ENCODE measurements around the gene PTPN14. TPM values are rescaled to one million over a fixed set of nuclear protein-coding genes. Genes with fewer than 3 reads are reported as not detected.

PTPN14 gene
- total and polyA plus RNA-seq, 2 experiments from 2014 or later = 18.7 to 70.2 TPM

- no peak overlapping the region for H3K4me3 ChIP-seq
- H3F3A ChIP-seq (replicated peaks; ENCODE audit: low read depth) = no peaks in the 10 kb centered on the region
- H4K20me1 ChIP-seq (replicated peaks; ENCODE audit: insufficient read depth) = peaks cover 45% of the 10 kb centered on the region
- ATAC-seq = no peak
- H3K79me2 ChIP-seq (replicated peaks; ENCODE audit: insufficient read depth) = peaks cover 96% of the 10 kb centered on the region
- H3K9me2 ChIP-seq (ENCODE audit: insufficient read depth) = no peaks in the 10 kb centered on the region
- Mint-ChIP-seq H3K27me3 (ENCODE audit: insufficient read depth, low read depth, poor library complexity) (peaks cover 32% of the 10 kb centered on the region), H3K27ac (no peak overlapping the region), H3K4me3 (no peak overlapping the region), H3K9me3 (peaks cover 13% of the 10 kb centered on the region), H3K4me1 (peaks cover 36% of the 10 kb centered on the region), H3K36me3 (ENCODE audit: low read depth) (peaks cover 16% of the 10 kb centered on the region; the same call in 2 of the 3 replicates)
- peak overlapping the region; percentile 67 for H3K4me2 ChIP-seq
- DNase-seq (ENCODE audit: low spot score) = no peak
- H3K27ac ChIP-seq (ENCODE audit: low read depth) = no peak overlapping the region
- H3K36me3 ChIP-seq (ENCODE audit: insufficient read depth) = 0 out of 2 replicates have a peak, but pooled peaks cover 5% of the 10 kb centered on the region
- no peaks in the 10 kb centered on the region for H3K27me3 ChIP-seq (ENCODE audit: insufficient read depth)
- TF ChIP-seq STAT1 (IDR thresholded peaks at IDR 0.05; ENCODE audit: unreplicated experiment) = no peak
- H2AFZ ChIP-seq = no peak overlapping the region
- peaks cover 40% of the 10 kb centered on the region for H3K4me1 ChIP-seq (ENCODE audit: insufficient read depth)
Measured at GRCh38 chr1:214515544-214516433, 35.6 kb downstream of the PTPN14 start.

GRCh38 chr1:214514819-214515383, 36.5 kb downstream of the PTPN14 start:
- Mint-ChIP-seq H3K4me3 (peak overlapping the region; percentile 15; the same call in 1 of the 3 replicates), H3K27ac (no peak overlapping the region), H3K4me1 (peaks cover 30% of the 10 kb centered on the region), H3K27me3 (ENCODE audit: insufficient read depth, low read depth, poor library complexity) (peaks cover 32% of the 10 kb centered on the region), H3K36me3 (ENCODE audit: low read depth) (peaks cover 25% of the 10 kb centered on the region), H3K9me3 (peaks cover 22% of the 10 kb centered on the region)
- Histone ChIP-seq H4K20me1 (replicated peaks; ENCODE audit: insufficient read depth) (peaks cover 37% of the 10 kb centered on the region), H3K79me2 (replicated peaks; ENCODE audit: insufficient read depth) (peaks cover 96% of the 10 kb centered on the region), H3K9me2 (ENCODE audit: insufficient read depth) (no peaks in the 10 kb centered on the region), H3K4me2 (peak overlapping the region; percentile 67), H3K4me1 (ENCODE audit: insufficient read depth) (peaks cover 33% of the 10 kb centered on the region), H3K27me3 (ENCODE audit: insufficient read depth) (no peaks in the 10 kb centered on the region), H3K4me3 (0 out of 2 replicates have a peak overlapping the region, but pooled peaks have one; percentile 9), H2AFZ (no peak overlapping the region), H3F3A (replicated peaks; ENCODE audit: low read depth) (no peaks in the 10 kb centered on the region), H3K36me3 (ENCODE audit: insufficient read depth) (0 out of 2 replicates have a peak, but pooled peaks cover 13% of the 10 kb centered on the region), H3K27ac (ENCODE audit: low read depth) (no peak overlapping the region)
- no peak for TF ChIP-seq EZH2phosphoT487 (IDR thresholded peaks at IDR 0.05; ENCODE audit: unreplicated experiment)
- ATAC-seq (peak; percentile 65), DNase-seq (ENCODE audit: low spot score) (no peak)

DNA sequence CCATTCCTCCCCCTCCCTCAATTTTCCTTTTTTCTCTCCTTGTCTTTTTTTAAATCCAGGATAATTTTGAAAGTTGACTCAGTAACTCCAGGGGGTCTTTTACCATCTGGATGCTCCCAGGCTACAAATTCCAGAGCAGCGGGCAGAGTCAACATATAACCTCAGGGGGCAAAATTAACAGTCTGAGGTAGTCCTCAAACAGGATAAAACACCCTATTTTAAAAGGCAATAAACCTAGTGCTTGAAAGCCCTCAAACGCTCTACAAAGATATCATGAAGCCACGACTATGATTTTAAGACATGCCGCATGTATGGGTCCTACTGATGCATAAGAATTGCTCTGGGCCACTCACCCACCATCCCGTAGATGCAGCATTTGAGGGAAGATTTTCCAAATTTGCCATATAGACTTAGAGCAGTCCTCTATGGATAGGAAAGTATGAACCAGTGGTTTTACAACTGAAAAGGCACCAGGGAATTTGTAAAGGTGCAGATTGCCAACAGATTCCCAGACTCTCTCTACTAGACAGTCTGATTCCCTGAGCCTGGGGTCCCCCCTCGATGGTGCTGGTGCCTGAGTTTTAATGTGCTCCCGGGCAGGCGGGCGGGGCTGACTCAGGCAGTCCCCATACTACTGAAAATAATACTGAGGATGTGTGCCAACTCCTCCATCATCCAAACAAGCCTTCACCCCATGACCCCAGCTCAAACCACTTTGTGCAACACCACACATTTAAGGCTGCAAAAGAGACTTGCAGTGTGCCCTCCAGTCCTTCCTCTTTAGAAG, 37.2 kb downstream of the PTPN14 start:
- peaks cover 32% of the 10 kb centered on the region for H3K36me3 Mint-ChIP-seq (ENCODE audit: low read depth)
- Histone ChIP-seq H3K36me3 (ENCODE audit: insufficient read depth) (0 out of 2 replicates have a peak, but pooled peaks cover 18% of the 10 kb centered on the region), H3K27ac (ENCODE audit: low read depth) (no peak overlapping the region), H3K4me3 (0 out of 2 replicates have a peak overlapping the region, but pooled peaks have one; percentile 9), H3K27me3 (ENCODE audit: insufficient read depth) (no peaks in the 10 kb centered on the region), H3K4me1 (ENCODE audit: insufficient read depth) (peaks cover 33% of the 10 kb centered on the region), H3F3A (replicated peaks; ENCODE audit: low read depth) (no peaks in the 10 kb centered on the region), H4K20me1 (replicated peaks; ENCODE audit: insufficient read depth) (peaks cover 41% of the 10 kb centered on the region), H2AFZ (no peak overlapping the region), H3K4me2 (peak overlapping the region; percentile 67), H3K79me2 (replicated peaks; ENCODE audit: insufficient read depth) (peaks cover 98% of the 10 kb centered on the region), H3K9me2 (ENCODE audit: insufficient read depth) (0 out of 2 replicates have a peak, but pooled peaks cover 5% of the 10 kb centered on the region)
- peak overlapping the region; percentile 15; the same call in 2 of the 3 replicates for H3K4me3 Mint-ChIP-seq
- peaks cover 29% of the 10 kb centered on the region for H3K9me3 Mint-ChIP-seq
- H3K27ac Mint-ChIP-seq = no peak overlapping the region
- peak; percentile 74 for DNase-seq (ENCODE audit: low spot score)
- peak; percentile 82 for ATAC-seq
- H3K27me3 Mint-ChIP-seq (ENCODE audit: insufficient read depth, low read depth, poor library complexity) = peaks cover 32% of the 10 kb centered on the region
- H3K4me1 Mint-ChIP-seq = peaks cover 30% of the 10 kb centered on the region
- TF ChIP-seq ZNF114 (CRISPR knock-in tag; IDR thresholded peaks at IDR 0.05) = no peak
- TF ChIP-seq POLR2AphosphoS5 (IDR thresholded peaks at IDR 0.05; ENCODE audit: low read depth) = no peak
- TF ChIP-seq REST (IDR thresholded peaks at IDR 0.05; ENCODE audit: unreplicated experiment) = no peak
- no peak for TF ChIP-seq EZH2phosphoT487 (IDR thresholded peaks at IDR 0.05; ENCODE audit: unreplicated experiment)

All from GM23338 (cell line).